Vagina (tissue), 2 donors: Measurements from ENCODE around the gene TMA16. TPM values are rescaled to one million over a fixed set of nuclear protein-coding genes. Genes with fewer than 3 reads are reported as not detected.

ENCODE experiments used
- DNase-seq, 2 donors: peaks; one replicate each; pipeline ENCODE4 v3.0.0-alpha.2; 2017; ENCODE audit errors: extremely low spot score in 2 of 2
- H3K27ac ChIP-seq: fragments of 200-600 bp; sonication (generic); one replicate; pipeline ENCODE4 v1.5.1; 2019
- H3K27me3 ChIP-seq: fragments of 200-600 bp; sonication (generic); one replicate; pipeline ENCODE4 v1.5.1; 2019
- H3K36me3 ChIP-seq, 2 donors: fragments of 200-600 bp; sonication (generic); one replicate each; pipeline ENCODE4 v1.5.1; 2017 to 2019
- H3K4me1 ChIP-seq: fragments of 200-600 bp; sonication (generic); one replicate; pipeline ENCODE4 v1.5.1; 2019
- H3K4me3 ChIP-seq, 2 donors: fragments of 200-600 bp; sonication (generic); 1 replicate in 1 of 2; 2 replicates in 1 of 2; pipeline ENCODE4 v1.5.1; 2016 to 2019
- H3K9me3 ChIP-seq: fragments of 200-600 bp; sonication (generic); one replicate; pipeline ENCODE4 v1.5.1; 2019
- POLR2A ChIP-seq, 2 donors: fragments of 450-650 bp; IDR thresholded peaks; one replicate each; pipeline ENCODE4 v1.6.1; 2017; ENCODE audit warnings: antibody characterized with exemption in 2 of 2, mild to moderate bottlenecking in 2 of 2, moderate library complexity in 2 of 2
- POLR2AphosphoS5 ChIP-seq, 2 donors: sonication (generic); formaldehyde crosslinking; IDR thresholded peaks; one replicate each; pipeline ENCODE4 v1.9.0; 2017; ENCODE audit warnings: antibody characterized with exemption in 2 of 2, mild to moderate bottlenecking in 2 of 2, low read depth in 1 of 2; ENCODE audit not compliant: insufficient read depth in 1 of 2
- intact Hi-C: fragments of 100-400 bp; cut with DNase I; formaldehyde crosslinking; loops from one replicate; pipeline ENCODE4 v1.15.1; 2023
- total RNA-seq: library from RNA; depleted of rRNA; stranded (reverse); fragments of >200 nt; gene quantifications from one replicate; pipeline ENCODE4 v1.2.3, GENCODE V29; 2016
- TF ChIP-seq, protein P1 (sequence below), 3 experiments: fragments of 450-650 bp in 2 of 3; fragments of 200-600 bp in 1 of 3; sonication (generic) in 1 of 3; IDR thresholded peaks; one replicate each; pipeline ENCODE4 v1.5.1; 2017 to 2019; ENCODE audit warnings: antibody characterized with exemption in 3 of 3, mild to moderate bottlenecking in 2 of 3, moderate library complexity in 2 of 3

TMA16 gene
- total RNA-seq, 1 donor from 2014 or later, result 35.8 TPM

DNA sequence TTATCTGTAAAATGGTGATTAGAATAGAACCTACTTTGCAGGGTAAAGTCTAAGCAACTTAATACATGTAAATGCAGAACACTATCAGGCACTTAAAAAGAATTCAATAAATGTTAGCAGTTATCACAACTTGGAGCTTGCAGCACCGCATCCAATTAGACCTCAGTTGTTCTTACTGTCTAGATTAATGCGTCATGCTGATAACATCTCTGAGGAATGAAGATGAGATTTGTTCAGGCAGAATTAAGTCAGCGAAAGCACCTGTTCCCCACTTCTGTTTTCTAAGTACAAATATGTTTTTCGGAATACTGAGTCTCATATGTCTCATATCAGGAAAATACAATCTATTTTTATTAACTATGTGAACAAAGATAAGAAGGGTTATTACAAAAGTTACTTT is 58.7 kb downstream of the TMA16 start:
- H3K36me3 ChIP-seq, result no peaks in the 10 kb centered on the region
- TF ChIP-seq, protein P1, sequence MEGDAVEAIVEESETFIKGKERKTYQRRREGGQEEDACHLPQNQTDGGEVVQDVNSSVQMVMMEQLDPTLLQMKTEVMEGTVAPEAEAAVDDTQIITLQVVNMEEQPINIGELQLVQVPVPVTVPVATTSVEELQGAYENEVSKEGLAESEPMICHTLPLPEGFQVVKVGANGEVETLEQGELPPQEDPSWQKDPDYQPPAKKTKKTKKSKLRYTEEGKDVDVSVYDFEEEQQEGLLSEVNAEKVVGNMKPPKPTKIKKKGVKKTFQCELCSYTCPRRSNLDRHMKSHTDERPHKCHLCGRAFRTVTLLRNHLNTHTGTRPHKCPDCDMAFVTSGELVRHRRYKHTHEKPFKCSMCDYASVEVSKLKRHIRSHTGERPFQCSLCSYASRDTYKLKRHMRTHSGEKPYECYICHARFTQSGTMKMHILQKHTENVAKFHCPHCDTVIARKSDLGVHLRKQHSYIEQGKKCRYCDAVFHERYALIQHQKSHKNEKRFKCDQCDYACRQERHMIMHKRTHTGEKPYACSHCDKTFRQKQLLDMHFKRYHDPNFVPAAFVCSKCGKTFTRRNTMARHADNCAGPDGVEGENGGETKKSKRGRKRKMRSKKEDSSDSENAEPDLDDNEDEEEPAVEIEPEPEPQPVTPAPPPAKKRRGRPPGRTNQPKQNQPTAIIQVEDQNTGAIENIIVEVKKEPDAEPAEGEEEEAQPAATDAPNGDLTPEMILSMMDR (IDR thresholded peaks at IDR 0.05), result no peak
- intact Hi-C loops, result no loop called here
- H3K27me3 ChIP-seq, result no peaks in the 10 kb centered on the region
- H3K4me3 ChIP-seq, result no peak overlapping the region
- H3K9me3 ChIP-seq, result no peaks in the 10 kb centered on the region
- peaks cover 5% of the 10 kb centered on the region for H3K4me1 ChIP-seq
- no peak overlapping the region for H3K27ac ChIP-seq
- DNase-seq, result no peak

DNA sequence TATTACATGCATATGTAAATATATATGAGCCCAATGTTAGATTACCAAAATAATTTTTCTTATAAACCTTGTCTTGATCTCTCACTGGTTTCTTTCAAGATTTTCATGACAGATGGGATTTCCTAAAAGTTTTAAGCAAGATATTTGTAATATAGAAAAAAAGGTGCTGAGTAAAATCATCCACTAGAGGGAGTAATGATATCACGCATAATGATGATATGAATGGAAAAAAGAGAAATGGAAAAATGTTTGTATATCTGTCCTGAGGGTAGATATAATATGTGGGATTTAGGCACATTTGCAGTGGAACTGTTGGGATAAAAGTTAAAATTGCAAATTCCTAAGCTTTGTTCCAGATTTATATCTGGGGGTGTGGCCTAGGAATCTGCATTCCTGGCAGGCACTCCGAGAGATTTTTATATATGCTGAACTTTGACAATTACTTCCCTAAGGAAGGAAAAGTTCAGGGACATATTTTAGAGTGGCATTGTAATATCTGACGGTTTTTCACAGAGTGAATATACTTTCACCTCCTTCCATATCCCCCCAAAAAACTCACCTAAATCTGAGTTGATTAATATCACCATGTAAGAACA is 60.5 kb downstream of the TMA16 start:
- no peak for DNase-seq
- Histone ChIP-seq H3K4me1 (peaks cover 5% of the 10 kb centered on the region), H3K4me3 (no peak overlapping the region), H3K36me3 (no peaks in the 10 kb centered on the region), H3K27me3 (no peaks in the 10 kb centered on the region), H3K9me3 (no peaks in the 10 kb centered on the region), H3K27ac (no peak overlapping the region)
- TF ChIP-seq, protein P1 (IDR thresholded peaks at IDR 0.05), result peak in 1 of 3 experiments; percentile 39
- TF ChIP-seq POLR2A (IDR thresholded peaks at IDR 0.05) (no peak), POLR2AphosphoS5 (IDR thresholded peaks at IDR 0.05; ENCODE audit: insufficient read depth in 1 of 2, low read depth in 1 of 2) (no peak)
- intact Hi-C loops, result no loop called here

DNA sequence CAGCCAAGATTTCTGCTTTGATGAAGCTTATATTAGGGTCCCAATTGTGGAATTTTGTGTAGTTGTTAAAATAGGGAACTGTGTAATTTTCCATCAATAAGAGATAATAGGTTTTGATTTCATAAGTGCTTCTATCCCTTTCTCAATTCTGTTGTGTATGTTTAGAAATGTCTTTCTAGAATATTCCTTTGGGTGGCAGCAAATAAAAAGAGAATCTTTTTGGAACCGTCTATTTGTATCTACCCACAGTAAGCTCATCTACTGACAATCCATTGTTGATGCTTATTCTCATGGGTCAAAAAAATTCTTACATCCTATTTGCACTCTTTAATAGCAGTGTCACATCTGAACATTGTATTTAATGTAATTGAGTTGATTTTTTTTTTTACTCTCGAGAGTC is 61.7 kb downstream of the TMA16 start:
- Histone ChIP-seq H3K4me1 (no peaks in the 10 kb centered on the region), H3K4me3 (no peak overlapping the region), H3K9me3 (no peaks in the 10 kb centered on the region), H3K27ac (no peak overlapping the region), H3K36me3 (no peaks in the 10 kb centered on the region), H3K27me3 (no peaks in the 10 kb centered on the region)
- intact Hi-C loops, result no loop called here
- TF ChIP-seq, protein P1 (IDR thresholded peaks at IDR 0.05), result no peak
- TF ChIP-seq POLR2AphosphoS5 (IDR thresholded peaks at IDR 0.05; ENCODE audit: insufficient read depth in 1 of 2, low read depth in 1 of 2), result no peak
- TF ChIP-seq POLR2A (IDR thresholded peaks at IDR 0.05), result no peak
- DNase-seq, result no peak

DNA sequence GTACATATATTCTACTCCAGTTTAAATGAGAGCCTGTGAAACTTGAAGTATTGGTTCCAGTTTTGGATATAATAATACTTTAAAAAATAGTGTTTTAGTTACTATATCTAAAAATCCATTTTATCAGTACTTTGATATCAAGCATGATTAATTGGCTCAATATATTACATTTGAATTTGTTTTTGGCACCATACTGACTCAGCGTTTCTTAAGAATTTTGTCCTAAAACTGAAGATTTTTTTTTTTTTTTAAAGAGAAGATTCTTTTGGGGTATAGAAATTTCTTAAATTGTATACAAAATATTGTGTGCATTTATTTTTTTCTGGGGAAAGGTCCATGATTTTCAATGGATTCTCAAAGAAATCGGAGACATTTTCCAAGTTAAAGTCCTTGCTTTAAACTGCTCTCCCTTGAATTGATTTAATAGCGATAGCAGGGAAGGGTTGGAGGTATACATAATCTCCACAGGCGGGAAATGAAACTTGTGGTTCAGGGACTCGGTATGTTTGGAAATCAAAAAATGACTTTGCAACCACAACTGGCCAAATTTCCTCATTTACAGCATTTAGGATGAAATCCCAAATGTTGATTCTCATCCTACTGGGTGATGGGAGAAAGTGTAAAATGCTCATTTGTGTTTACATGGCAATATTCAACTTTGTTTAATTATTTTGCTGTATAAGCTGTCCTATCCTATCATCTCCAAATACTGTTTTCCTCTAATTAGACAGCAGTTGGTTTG is 62.3 kb downstream of the TMA16 start:
- H3K27ac ChIP-seq, result no peak overlapping the region
- TF ChIP-seq POLR2AphosphoS5 (IDR thresholded peaks at IDR 0.05; ENCODE audit: insufficient read depth in 1 of 2, low read depth in 1 of 2) (no peak), POLR2A (IDR thresholded peaks at IDR 0.05) (no peak)
- TF ChIP-seq, protein P1 (IDR thresholded peaks at IDR 0.05), result no peak
- no peak for DNase-seq
- no peak overlapping the region for H3K4me3 ChIP-seq
- no peaks in the 10 kb centered on the region for H3K27me3 ChIP-seq
- no peaks in the 10 kb centered on the region for H3K4me1 ChIP-seq
- no peaks in the 10 kb centered on the region for H3K36me3 ChIP-seq
- intact Hi-C loops, result no loop called here
- H3K9me3 ChIP-seq, result no peaks in the 10 kb centered on the region

DNA sequence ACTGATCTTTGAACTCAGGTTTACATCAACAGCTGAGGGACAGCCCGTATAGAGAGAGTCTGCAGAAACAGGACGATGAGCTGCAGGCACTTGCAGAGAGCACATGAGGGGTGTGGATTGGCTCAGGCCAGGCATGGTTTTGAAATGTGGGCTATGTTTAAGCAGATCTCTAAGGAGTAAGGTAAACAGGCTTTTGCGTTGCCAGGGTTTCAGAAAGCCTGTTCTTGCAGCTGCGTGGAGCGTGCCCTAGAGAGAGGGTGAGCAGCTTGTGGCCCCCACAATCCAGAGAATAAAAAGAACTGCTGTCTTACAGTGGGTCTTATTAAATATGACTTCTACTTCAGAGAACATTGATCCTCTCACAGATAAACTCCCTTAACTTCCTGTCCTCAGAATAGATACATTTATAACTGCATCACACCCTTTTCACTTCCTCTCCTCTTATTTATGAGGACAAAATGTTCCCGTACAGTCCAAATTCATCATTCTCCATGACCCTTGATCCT is 64.1 kb downstream of the TMA16 start:
- intact Hi-C loops, result no loop called here
- Histone ChIP-seq H3K36me3 (no peaks in the 10 kb centered on the region), H3K27me3 (no peaks in the 10 kb centered on the region), H3K4me3 (no peak overlapping the region), H3K9me3 (no peaks in the 10 kb centered on the region), H3K4me1 (no peaks in the 10 kb centered on the region), H3K27ac (no peak overlapping the region)
- TF ChIP-seq, protein P1 (IDR thresholded peaks at IDR 0.05), result no peak
- TF ChIP-seq POLR2A (IDR thresholded peaks at IDR 0.05) (no peak), POLR2AphosphoS5 (IDR thresholded peaks at IDR 0.05; ENCODE audit: insufficient read depth in 1 of 2, low read depth in 1 of 2) (no peak)
- DNase-seq, result no peak
